GM21529 (cell line): ENCODE data around the gene SPRED2.

Experiments used
- ATAC-seq: cut with Tn5 transposase; IDR thresholded peaks from one replicate; pipeline ENCODE4 v1.9.1; 2021; ENCODE audit not compliant: unreplicated experiment

SPRED2 gene

GRCh38 chr2:65287364-65287763 lies 145.0 kb downstream of the SPRED2 start:
- ATAC-seq, result no peak

GRCh38 chr2:65282477-65283053 lies 149.8 kb downstream of the SPRED2 start:
- ATAC-seq, result no peak

GRCh38 chr2:65281627-65282351 lies 150.6 kb downstream of the SPRED2 start:
- no peak for ATAC-seq

- no peak for ATAC-seq
Measured at GRCh38 chr2:65279756-65280155, 152.6 kb downstream of the SPRED2 start.

- no peak for ATAC-seq
Measured at GRCh38 chr2:65278531-65278981, 153.8 kb downstream of the SPRED2 start.

GRCh38 chr2:65277791-65278483 lies 154.5 kb downstream of the SPRED2 start:
- ATAC-seq, result no peak

- ATAC-seq, result no peak
Measured at GRCh38 chr2:65277118-65277517, 155.3 kb downstream of the SPRED2 start.

- no peak for ATAC-seq
Measured at GRCh38 chr2:65276609-65277008, 155.8 kb downstream of the SPRED2 start.

- ATAC-seq, result no peak
Measured at GRCh38 chr2:65275141-65275915, 157.1 kb downstream of the SPRED2 start.

GRCh38 chr2:65273344-65273743 lies 159.1 kb downstream of the SPRED2 start:
- no peak for ATAC-seq

- ATAC-seq, result no peak
Measured at GRCh38 chr2:65268957-65269356, 163.4 kb downstream of the SPRED2 start.

- ATAC-seq, result no peak
Measured at GRCh38 chr2:65267008-65267407, 165.4 kb downstream of the SPRED2 start.

- no peak for ATAC-seq
Measured at GRCh38 chr2:65265671-65266045, 166.7 kb downstream of the SPRED2 start.

- ATAC-seq, result no peak
Measured at GRCh38 chr2:65264821-65265670, 167.4 kb downstream of the SPRED2 start.

- ATAC-seq, result no peak
Measured at GRCh38 chr2:65263986-65264385, 168.4 kb downstream of the SPRED2 start.

GRCh38 chr2:65263262-65263661 lies 169.1 kb downstream of the SPRED2 start:
- ATAC-seq, result no peak

- no peak for ATAC-seq
Measured at GRCh38 chr2:65261676-65262075, 170.7 kb downstream of the SPRED2 start.
